ENCODE measurements around the gene BCCIP. TPM values are rescaled to one million over a fixed set of nuclear protein-coding genes. Genes with fewer than 3 reads are reported as not detected.

BCCIP gene
- total RNA-seq, 4 donors from 2014 or later = 21.5 to 31.7 (median 27.7) TPM

DNA sequence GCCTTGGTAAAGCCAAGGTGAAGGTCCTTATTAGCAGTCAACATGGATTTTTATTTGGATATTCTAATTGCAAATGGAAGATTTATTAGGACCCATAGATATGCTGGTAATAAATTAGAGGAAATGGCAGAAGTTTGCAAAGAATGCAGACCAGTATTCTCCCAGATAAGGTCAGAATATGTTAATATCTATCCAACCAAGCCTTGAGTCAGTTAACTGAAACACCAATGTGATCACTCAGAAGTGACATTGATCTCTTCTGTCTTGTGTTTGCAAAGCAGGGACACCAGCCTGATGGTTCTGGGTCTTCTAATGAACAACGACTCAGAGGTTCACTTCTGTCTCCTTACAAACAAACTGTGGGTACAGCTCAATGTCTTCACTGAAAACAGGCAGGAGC is 21.8 kb upstream of the BCCIP start:
- DNase-seq (ENCODE audit: low spot score in 2 of 2) = no peak
- intact Hi-C loops (cut with DNase I; ENCODE audit: low total_unique reads) = no loop called here
- H3K4me3 ChIP-seq (ENCODE audit: low read depth, poor library complexity, severe bottlenecking) = no peak overlapping the region
- TF ChIP-seq POLR2A (IDR thresholded peaks at IDR 0.05) = no peak
- TF ChIP-seq, protein P1, sequence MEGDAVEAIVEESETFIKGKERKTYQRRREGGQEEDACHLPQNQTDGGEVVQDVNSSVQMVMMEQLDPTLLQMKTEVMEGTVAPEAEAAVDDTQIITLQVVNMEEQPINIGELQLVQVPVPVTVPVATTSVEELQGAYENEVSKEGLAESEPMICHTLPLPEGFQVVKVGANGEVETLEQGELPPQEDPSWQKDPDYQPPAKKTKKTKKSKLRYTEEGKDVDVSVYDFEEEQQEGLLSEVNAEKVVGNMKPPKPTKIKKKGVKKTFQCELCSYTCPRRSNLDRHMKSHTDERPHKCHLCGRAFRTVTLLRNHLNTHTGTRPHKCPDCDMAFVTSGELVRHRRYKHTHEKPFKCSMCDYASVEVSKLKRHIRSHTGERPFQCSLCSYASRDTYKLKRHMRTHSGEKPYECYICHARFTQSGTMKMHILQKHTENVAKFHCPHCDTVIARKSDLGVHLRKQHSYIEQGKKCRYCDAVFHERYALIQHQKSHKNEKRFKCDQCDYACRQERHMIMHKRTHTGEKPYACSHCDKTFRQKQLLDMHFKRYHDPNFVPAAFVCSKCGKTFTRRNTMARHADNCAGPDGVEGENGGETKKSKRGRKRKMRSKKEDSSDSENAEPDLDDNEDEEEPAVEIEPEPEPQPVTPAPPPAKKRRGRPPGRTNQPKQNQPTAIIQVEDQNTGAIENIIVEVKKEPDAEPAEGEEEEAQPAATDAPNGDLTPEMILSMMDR (IDR thresholded peaks at IDR 0.05) = no peak
- 90 to 93% methylated on average over 1 of the region's 1 CpG for WGBS, 2 donors

DNA sequence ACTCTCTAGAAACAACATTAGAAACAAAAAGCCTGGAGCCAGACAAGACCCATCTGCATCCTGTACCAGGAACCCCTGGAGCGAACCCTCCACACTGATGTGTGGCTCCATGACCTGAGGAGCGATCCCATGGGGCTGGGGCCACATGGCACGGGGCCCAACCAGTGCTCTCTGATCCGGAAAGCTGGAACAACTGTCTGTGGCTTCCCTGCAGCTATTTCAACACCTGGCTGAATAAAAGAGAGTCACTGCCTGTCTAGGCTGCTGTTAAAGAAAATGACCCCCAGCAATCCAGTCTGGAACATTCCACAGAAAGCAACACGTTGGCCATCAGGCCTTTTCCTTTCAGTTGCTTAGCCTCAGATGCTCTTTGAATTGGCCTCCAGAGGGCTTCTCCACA is 21.2 kb upstream of the BCCIP start:
- intact Hi-C loops (cut with DNase I; ENCODE audit: low total_unique reads) = no loop called here
- TF ChIP-seq, protein P1 (IDR thresholded peaks at IDR 0.05) = no peak
- no peak for TF ChIP-seq POLR2A (IDR thresholded peaks at IDR 0.05)
- H3K4me3 ChIP-seq (ENCODE audit: low read depth, poor library complexity, severe bottlenecking) = no peak overlapping the region
- WGBS, 2 donors = 78 to 82% methylated on average over 5 of the region's 5 CpGs
- DNase-seq (ENCODE audit: low spot score in 2 of 2) = no peak

DNA sequence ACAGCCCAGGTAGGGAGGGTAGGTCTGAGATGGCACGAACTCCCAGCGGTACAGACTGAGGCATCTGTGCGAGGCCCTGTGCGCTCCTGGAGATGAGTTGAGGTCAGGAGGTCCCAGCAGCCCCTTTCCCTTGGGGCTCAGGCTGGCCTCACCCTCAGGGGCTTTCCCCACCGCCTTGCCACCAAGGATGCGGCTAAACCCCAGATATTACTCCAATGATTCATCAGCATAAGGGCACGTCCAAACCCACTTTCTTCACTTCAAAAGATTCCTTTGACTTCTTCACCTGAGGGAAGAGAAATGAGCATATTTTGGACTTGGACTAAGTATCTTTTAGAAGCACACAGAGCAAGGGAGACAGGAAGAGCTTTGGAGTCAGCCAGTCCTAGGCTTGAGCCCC is 20.6 kb upstream of the BCCIP start:
- intact Hi-C loops (cut with DNase I; ENCODE audit: low total_unique reads) = no loop called here
- DNase-seq (ENCODE audit: low spot score in 2 of 2) = no peak
- TF ChIP-seq, protein P1 (IDR thresholded peaks at IDR 0.05) = no peak
- no peak for TF ChIP-seq POLR2A (IDR thresholded peaks at IDR 0.05)
- no peak overlapping the region for H3K4me3 ChIP-seq (ENCODE audit: low read depth, poor library complexity, severe bottlenecking)
- 92 to 95% methylated on average over 7 of the region's 7 CpGs for WGBS, 2 donors

DNA sequence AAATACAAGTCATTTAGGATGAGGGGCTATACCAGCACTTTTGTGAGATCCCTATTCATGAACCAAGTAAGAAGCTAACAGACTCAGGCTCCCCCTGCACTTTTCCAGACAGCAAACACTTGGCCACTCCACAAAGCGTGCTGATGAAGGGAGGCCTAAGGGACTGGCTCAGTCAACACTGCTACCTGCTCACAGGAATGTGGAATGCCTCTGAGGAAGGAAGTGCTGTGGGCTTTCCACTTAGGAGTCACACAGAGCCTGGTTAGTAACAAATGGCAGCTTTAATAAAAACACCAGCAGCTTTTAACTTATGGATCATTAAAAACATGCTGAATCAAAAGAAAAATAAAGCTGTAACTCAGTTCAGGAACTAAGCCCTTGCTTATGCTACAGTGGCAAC is 15.3 kb upstream of the BCCIP start:
- TF ChIP-seq POLR2A (IDR thresholded peaks at IDR 0.05) = no peak
- TF ChIP-seq, protein P1 (IDR thresholded peaks at IDR 0.05) = no peak
- WGBS, 2 donors = 89 to 95% methylated on average over 1 of the region's 1 CpG
- intact Hi-C loops (cut with DNase I; ENCODE audit: low total_unique reads) = no loop called here
- H3K4me3 ChIP-seq (ENCODE audit: low read depth, poor library complexity, severe bottlenecking) = no peak overlapping the region
- DNase-seq (ENCODE audit: low spot score in 2 of 2) = no peak

DNA sequence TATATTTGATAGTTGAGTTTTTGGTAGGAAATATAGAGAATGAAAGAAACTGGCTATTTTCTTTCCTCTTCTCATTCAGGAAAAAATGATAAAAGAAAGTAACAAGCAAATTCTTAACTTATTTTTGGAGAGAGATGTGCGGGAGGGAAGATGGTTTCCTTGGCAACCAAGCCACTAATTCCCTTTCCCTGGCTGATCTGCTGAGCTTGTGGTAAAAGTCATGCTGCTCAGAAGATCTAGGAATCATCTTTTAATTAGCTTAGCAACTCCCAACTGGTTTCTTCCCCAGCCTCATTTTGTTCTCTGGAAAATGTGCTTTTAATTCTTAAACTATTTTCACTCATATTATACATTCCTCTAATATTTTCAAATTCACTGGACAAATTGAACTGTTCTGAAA is 12.1 kb upstream of the BCCIP start:
- TF ChIP-seq POLR2A (IDR thresholded peaks at IDR 0.05) = no peak
- TF ChIP-seq, protein P1 (IDR thresholded peaks at IDR 0.05) = no peak
- intact Hi-C loops (cut with DNase I; ENCODE audit: low total_unique reads) = no loop called here
- no peak for DNase-seq (ENCODE audit: low spot score in 2 of 2)
- H3K4me3 ChIP-seq (ENCODE audit: low read depth, poor library complexity, severe bottlenecking) = no peak overlapping the region
- WGBS, 2 donors = 69 to 73% methylated on average over 1 of the region's 1 CpG

DNA sequence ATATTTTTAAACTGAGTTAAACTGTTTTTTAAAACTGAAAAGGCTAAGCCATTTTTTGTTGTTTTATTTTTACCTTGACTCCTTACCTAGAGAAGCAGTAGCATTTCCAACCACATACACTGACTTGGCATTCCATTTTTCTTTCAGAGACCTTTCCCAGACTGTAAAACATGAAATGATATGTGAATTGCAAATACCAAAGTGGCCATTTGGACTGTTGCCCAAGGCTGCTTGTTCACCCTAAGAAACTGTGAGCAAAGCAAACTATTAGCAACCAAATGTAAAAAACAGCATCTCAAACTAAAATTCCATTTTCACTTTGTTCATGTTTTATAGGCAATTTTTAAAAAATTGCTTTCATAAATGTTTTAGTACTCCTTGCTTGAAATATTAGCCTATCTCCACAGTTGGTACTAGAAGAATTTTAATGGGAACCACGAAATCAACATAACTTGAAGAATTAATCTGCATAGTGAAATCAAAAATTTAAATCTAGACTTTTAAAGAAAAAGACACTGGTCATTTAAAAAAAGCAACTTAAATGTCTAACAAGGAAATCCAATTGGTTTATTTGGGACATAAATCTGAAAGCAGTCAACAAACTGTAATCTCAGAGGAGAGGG is 11.1 kb upstream of the BCCIP start:
- 75 to 88% methylated on average over 1 of the region's 1 CpG for WGBS, 2 donors
- intact Hi-C loops (cut with DNase I; ENCODE audit: low total_unique reads) = no loop called here
- TF ChIP-seq POLR2A (IDR thresholded peaks at IDR 0.05) = no peak
- TF ChIP-seq, protein P1 (IDR thresholded peaks at IDR 0.05) = no peak
- no peak overlapping the region for H3K4me3 ChIP-seq (ENCODE audit: low read depth, poor library complexity, severe bottlenecking)
- no peak for DNase-seq (ENCODE audit: low spot score in 2 of 2)

Measured in lower leg skin (tissue), 4 donors.